HG03457 (cell line): ENCODE data around the gene FBLN1.
"Not testable (repeated sequence)": the region's sequence is repeated elsewhere in the genome, so short reads cannot be mapped to it uniquely, and the experiment has no call there.

Experiments used
- ATAC-seq: cut with Tn5 transposase; IDR thresholded peaks from one replicate; pipeline ENCODE4 v1.9.1; 2021; ENCODE audit warnings: moderate number of reproducible peaks; ENCODE audit not compliant: unreplicated experiment

The FBLN1 gene

DNA sequence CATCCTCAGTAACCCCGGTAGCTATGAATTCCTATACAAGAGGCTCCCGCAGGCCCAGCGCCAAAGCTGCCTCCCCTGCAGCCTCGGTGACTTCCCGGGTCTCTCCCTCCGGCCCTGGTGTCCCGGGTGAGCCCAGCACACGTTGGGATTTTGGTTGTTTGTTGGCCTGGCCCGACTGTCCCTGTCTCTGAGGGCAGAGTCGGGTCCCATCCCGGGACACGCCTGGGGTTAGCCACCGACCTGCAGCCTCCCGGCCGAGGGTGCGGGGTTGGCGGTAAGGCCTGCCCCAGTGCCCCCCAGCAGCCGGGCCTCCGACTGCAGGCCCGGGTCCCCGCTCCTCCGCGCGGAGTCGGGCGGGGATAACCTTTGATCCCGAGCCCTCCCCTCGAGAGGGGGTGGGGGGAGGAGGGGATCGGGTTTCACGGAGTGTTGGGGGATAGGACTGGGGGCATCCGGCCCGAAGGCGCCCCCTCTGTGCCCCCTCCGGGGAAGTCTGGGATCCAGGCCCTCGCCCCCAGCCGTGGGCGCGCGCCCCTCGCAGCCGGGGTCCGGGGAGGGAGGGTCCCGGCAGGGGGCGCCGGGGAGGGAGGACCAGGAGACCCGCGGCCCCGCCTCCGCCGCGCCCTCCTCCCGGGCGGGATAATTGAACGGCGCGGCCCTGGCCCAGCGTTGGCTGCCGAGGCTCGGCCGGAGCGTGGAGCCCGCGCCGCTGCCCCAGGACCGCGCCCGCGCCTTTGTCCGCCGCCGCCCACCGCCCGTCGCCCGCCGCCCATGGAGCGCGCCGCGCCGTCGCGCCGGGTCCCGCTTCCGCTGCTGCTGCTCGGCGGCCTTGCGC, at the start of gene FBLN1:
TSS of gene FBLN1 (plus strand) at position 669 of the 835 bp plus-strand sequence. CDS start at position 772, 103 bp downstream.
- ATAC-seq, result no peak

GRCh38 chr22:45453764-45454163, 48.9 kb upstream of the FBLN1 start:
- ATAC-seq, result no peak

DNA sequence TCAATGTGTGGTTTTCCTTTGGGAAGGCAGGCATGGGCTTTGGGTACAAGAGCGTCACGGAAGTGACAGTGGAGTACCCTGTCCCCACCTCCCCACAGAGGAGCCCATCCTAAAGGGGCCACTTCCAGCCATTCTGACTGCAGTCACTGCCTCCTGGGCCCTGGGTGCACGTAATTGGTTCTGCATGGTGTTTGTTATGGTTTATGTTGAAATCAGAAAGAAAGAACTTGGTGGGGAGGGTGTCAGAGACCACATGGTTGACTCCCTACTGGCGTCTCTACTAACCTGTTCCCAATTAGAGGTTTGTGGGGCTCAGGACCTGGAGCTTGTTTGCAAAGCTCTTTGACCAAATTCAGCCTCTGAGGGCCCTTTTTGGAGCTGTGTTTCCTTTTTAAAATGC, 48.4 kb upstream of the FBLN1 start:
- ATAC-seq, result no peak

- no peak for ATAC-seq
These were observed 47.5 kb upstream of the FBLN1 start for GRCh38 chr22:45455212-45455611.

DNA sequence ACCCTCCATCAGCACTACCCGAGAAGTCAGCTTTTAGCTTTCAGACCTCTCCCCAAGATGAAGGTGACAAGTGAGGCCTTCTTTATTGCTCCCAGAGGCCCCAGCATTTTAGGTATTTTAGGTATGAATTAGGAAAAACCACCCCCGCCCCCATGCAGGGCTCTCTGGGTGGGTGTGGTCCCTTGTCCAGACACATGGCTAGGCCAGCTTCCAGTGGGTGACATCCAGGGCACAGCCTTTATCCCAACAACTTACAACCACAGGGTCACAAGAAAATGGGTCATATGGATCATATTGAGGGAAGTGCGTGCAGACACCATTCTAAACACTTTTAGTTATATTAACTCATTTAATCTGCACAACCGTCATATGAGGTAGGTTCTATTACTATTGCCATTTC, 47.1 kb upstream of the FBLN1 start:
- no peak for ATAC-seq

DNA sequence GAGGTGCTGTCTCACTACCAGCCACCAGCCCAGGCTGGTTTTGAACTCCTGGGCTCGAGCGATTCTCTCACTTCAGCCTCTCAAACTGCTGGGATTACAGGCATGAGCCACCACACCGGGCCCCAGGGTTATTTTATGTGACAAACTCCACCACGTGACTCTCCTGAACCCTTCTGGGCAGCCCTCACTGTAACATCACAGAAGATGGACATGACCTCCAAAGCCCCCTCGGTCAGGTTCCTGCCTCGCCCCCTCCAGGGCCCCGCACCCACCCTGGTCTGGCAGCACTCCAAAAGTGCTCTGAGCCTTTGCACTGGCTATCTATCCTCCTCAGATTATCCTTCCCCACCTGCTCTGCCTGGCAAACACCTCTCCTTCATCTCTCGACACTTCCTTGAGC, 45.9 kb upstream of the FBLN1 start:
- no peak for ATAC-seq

- no peak for ATAC-seq
These were observed 44.2 kb upstream of the FBLN1 start for GRCh38 chr22:45458532-45458931.

- ATAC-seq, result no peak
These were observed 43.4 kb upstream of the FBLN1 start for GRCh38 chr22:45459235-45459634.

GRCh38 chr22:45460288-45461109, 42.2 kb upstream of the FBLN1 start:
- ATAC-seq, result no peak

DNA sequence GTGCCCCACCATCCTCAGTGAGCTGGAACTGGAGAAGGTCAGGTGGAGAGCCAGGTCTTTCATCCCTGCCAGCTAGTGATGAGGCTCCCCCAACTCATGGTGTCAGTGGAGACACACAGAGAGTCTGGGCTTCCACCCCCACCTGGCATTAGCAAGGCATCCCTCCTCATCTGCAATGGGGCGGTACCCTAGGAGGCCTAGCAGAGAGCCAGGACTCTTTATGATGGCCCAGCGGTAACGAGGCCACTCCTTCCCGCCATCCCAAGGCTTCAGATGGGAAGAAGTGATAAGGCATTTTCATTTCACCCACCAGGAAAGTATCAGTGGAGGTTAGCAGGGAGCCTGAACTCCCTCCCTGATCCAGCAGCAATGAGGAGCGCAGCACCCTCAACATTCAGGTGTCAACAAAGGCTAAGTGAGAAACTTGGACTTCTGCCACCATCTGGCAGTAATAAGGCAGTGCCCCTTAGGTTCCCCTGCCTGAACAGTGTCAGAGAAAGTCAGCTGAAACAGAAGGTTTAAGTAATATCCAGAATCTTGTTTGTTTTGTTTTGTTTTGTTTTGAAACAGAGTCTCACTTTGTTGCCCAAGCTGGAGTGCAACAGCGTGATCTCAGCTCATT, 40.5 kb upstream of the FBLN1 start:
- no peak for ATAC-seq

GRCh38 chr22:45463691-45464090, 39.0 kb upstream of the FBLN1 start:
- not testable (repeated sequence) for ATAC-seq

- ATAC-seq, result no peak
These were observed 37.0 kb upstream of the FBLN1 start for GRCh38 chr22:45465633-45466032.

DNA sequence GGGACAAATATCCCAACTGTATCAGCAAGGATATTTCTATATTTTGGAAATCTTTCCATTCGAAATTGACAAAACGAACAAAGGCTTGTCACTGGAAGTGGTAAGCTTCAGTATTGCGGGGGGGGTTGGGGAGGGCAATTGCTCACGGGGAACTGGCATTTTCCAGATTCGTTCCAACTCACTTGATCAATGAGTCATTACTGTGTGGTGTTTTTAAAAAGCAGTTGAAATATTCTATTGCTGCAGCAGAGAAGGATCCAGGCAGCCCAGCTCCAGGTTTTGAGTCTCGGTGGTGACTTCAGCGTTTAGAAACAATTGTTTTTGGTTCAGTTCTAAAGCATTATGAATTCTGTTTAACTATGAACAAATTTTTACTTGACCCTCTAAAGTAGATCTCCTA, 33.8 kb upstream of the FBLN1 start:
- no peak for ATAC-seq

- ATAC-seq, result no peak
These were observed 33.2 kb upstream of the FBLN1 start for GRCh38 chr22:45469281-45470073.

DNA sequence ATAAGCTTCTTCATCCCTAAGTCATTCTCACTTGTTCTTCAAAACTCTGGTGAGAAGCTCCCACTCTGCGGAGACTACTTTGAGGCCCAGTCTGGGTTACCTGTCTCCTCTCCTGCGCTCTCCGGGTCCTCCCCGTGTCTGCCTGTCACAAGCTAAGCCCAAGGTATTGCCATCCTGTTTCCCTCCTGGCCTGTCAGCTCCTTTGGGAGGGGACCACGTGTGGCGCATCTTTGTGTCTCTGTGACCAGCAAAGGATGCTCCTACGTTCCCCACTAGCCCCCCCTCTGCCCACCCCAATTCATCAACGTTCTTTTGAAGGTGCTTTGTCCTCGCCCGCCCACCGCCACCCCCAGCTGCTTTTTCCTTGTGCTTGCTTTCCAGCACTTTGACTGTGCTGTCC, 31.8 kb upstream of the FBLN1 start:
- ATAC-seq, result no peak

DNA sequence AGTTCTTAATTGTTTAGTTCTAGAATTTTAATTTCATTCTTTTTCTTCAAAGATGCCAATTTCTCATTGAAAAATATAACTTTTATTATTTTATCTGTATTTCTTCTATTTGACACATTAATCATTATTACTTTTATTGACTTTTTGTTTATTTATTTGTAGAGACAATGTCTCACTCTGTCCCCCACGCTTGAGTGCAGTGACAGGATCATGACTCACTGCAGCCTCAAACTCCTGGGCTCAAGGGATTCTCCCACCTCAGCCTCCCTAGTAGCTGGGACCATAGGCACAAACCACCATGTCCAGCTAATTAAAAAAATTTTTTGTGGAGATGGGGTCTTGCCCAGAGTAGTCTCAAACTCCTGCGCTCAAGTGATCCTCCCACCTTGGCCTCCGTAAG, 30.3 kb upstream of the FBLN1 start:
- ATAC-seq, result no peak

GRCh38 chr22:45473626-45474237, 29.0 kb upstream of the FBLN1 start:
- no peak for ATAC-seq

DNA sequence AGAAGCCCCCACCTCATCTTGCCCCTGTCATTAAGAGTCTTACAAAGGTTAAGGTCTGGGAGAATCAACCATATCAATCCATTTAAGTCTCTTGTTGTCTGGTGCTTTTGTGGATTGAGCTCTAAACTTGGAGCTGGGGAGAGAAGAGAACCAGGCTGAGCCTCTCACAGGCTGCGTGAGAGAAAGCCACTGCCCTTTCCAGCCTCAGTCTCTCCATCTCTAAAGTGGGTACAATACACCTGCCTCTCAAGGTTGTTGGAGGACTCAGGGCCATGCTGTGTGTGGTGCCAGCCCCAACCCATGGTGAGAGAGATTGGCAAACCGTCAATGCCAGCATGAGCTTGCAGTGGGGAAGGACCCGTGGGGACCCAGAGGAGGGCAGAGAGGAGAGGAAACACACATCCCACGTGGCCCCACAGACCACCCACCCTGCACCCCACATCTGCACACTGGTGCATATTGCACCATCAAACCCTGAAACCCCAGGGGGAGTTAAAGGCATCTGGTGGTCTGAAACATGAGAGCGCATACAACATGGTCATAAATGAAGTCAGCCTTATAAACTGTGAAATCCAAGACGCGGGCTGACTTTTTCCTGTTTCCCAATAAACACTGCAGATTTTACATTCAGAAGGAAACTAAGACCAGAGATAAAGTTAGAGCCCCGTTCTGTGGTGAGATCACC, 27.5 kb upstream of the FBLN1 start:
- ATAC-seq, result no peak

- no peak for ATAC-seq
These were observed 26.7 kb upstream of the FBLN1 start for GRCh38 chr22:45475851-45476514.
